NCI-H345 treated with DMSO at 0.1 percent for 48 hours (cell line): ENCODE results near the gene TNFAIP8L1.
"Not testable (repeated sequence)": the region's sequence is repeated elsewhere in the genome, so short reads cannot be mapped to it uniquely, and the experiment has no call there.

Source experiments
- DNase-seq: peaks from one replicate; lab custom pipeline; 2025; ENCODE audit not compliant: unreplicated experiment; lab: John Stamatoyannopoulos, UW

Gene TNFAIP8L1

GRCh38 chr19:4638828-4639530 lies at the start of gene TNFAIP8L1:
Gene TNFAIP8L1 (plus strand): TSS chr19:4639516. CDS start chr19:4651870, 12,354 bp downstream.
- DNase-seq: peak; percentile 91

GRCh38 chr19:4589579-4590410 lies 49.5 kb upstream of the TNFAIP8L1 start:
- DNase-seq: no peak

GRCh38 chr19:4590559-4590958 lies 48.8 kb upstream of the TNFAIP8L1 start:
- no peak for DNase-seq

- DNase-seq: no peak
These were observed 48.0 kb upstream of the TNFAIP8L1 start for GRCh38 chr19:4591320-4591719.

- no peak for DNase-seq
These were observed 46.9 kb upstream of the TNFAIP8L1 start for GRCh38 chr19:4592445-4592844.

- DNase-seq: no peak
These were observed 45.9 kb upstream of the TNFAIP8L1 start for GRCh38 chr19:4593409-4593851.

GRCh38 chr19:4594201-4594600 lies 45.1 kb upstream of the TNFAIP8L1 start:
- no peak for DNase-seq

GRCh38 chr19:4595158-4595557 lies 44.2 kb upstream of the TNFAIP8L1 start:
- DNase-seq: not testable (repeated sequence)

- no peak for DNase-seq
These were observed 43.0 kb upstream of the TNFAIP8L1 start for GRCh38 chr19:4596033-4596904.

GRCh38 chr19:4597278-4597974 lies 41.9 kb upstream of the TNFAIP8L1 start:
- DNase-seq: no peak

- no peak for DNase-seq
These were observed 41.2 kb upstream of the TNFAIP8L1 start for GRCh38 chr19:4597975-4598671.

GRCh38 chr19:4598712-4599111 lies 40.6 kb upstream of the TNFAIP8L1 start:
- no peak for DNase-seq

- DNase-seq: no peak
These were observed 39.2 kb upstream of the TNFAIP8L1 start for GRCh38 chr19:4600082-4600481.

- no peak for DNase-seq
These were observed 38.4 kb upstream of the TNFAIP8L1 start for GRCh38 chr19:4600893-4601292.

- DNase-seq: no peak
These were observed 37.0 kb upstream of the TNFAIP8L1 start for GRCh38 chr19:4602173-4602788.

- DNase-seq: no peak
These were observed 36.4 kb upstream of the TNFAIP8L1 start for GRCh38 chr19:4602915-4603314.

- no peak for DNase-seq
These were observed 34.4 kb upstream of the TNFAIP8L1 start for GRCh38 chr19:4604912-4605311.

GRCh38 chr19:4606181-4606580 lies 33.1 kb upstream of the TNFAIP8L1 start:
- no peak for DNase-seq

- DNase-seq: peak; percentile 50
These were observed 32.2 kb upstream of the TNFAIP8L1 start for GRCh38 chr19:4606921-4607678.
